Urinary bladder (tissue), 4 donors: ENCODE measurements around the gene ZBTB17. TPM values are rescaled to one million over a fixed set of nuclear protein-coding genes. Genes with fewer than 3 reads are reported as not detected.
A peak's percentile ranks its signal among the peaks of the same experiment; 100 is the strongest.
"Not testable (repeated sequence)": the region's sequence is repeated elsewhere in the genome, so short reads cannot be mapped to it uniquely, and the experiment has no call there.

ENCODE experiments used
- DNase-seq: peaks from one replicate; pipeline ENCODE4 v3.0.0-alpha.2; 2015; ENCODE audit errors: extremely low spot score
- H3K27ac ChIP-seq: one replicate; pipeline ENCODE4 v1.5.1; 2013; ENCODE audit warnings: low read depth, mild to moderate bottlenecking, moderate library complexity
- H3K36me3 ChIP-seq: one replicate; pipeline ENCODE4 v1.6.1; 2013; ENCODE audit warnings: mild to moderate bottlenecking, moderate library complexity; ENCODE audit not compliant: insufficient read depth
- H3K4me1 ChIP-seq: one replicate; pipeline ENCODE4 v1.6.1; 2013; ENCODE audit warnings: mild to moderate bottlenecking, moderate library complexity; ENCODE audit not compliant: insufficient read depth
- H3K4me3 ChIP-seq: one replicate; pipeline ENCODE4 v1.5.1; 2013; ENCODE audit warnings: low read depth, low read length
- WGBS: extraction: QIAGEN DNeasy Blood & Tissue Kit; methylation state at CpG from one replicate; pipeline ENCODE4 v1.1.7; 2013; 5-methylcytosine and 5-hydroxymethylcytosine counted together
- polyA plus RNA-seq: library from polyadenylated mRNA; stranded (reverse); fragments of 200-250 nt; gene quantifications from one replicate; pipeline ENCODE4 v1.2.3, GENCODE V29; 2013
- total RNA-seq: library from RNA; depleted of rRNA; stranded (reverse); fragments of >200 nt; gene quantifications from one replicate; pipeline ENCODE4 v1.2.3, GENCODE V29; 2014
- donor health status: healthy with polysubstance abuse.
- donor health status: healthy.

The ZBTB17 gene
- total and polyA plus RNA-seq, 2 donors: 17.1 to 30.4 TPM

- Histone ChIP-seq H3K4me3 (no peak overlapping the region), H3K4me1 (no peaks in the 10 kb centered on the region), H3K36me3 (no peaks in the 10 kb centered on the region), H3K27ac (no peak overlapping the region)
- WGBS: 94% methylated on average over 11 of the region's 11 CpGs
- no peak for DNase-seq
Measured at GRCh38 chr1:15991427-15992186, 15.7 kb upstream of the ZBTB17 start.

- Histone ChIP-seq H3K36me3 (no peaks in the 10 kb centered on the region), H3K4me3 (no peak overlapping the region), H3K27ac (no peak overlapping the region), H3K4me1 (no peaks in the 10 kb centered on the region)
- no peak for DNase-seq
- WGBS: 67% methylated on average over 9 of the region's 9 CpGs
Measured at GRCh38 chr1:15989776-15990175, 13.9 kb upstream of the ZBTB17 start.

- Histone ChIP-seq H3K27ac (no peak overlapping the region), H3K36me3 (no peaks in the 10 kb centered on the region), H3K4me1 (no peaks in the 10 kb centered on the region), H3K4me3 (no peak overlapping the region)
- no peak for DNase-seq
- WGBS: 84% methylated on average over 13 of the region's 13 CpGs
Measured at GRCh38 chr1:15988856-15989736, 13.2 kb upstream of the ZBTB17 start.

GRCh38 chr1:15985611-15986297, 9.9 kb upstream of the ZBTB17 start:
- 63% methylated on average over 5 of the region's 5 CpGs for WGBS
- DNase-seq: no peak
- Histone ChIP-seq H3K36me3 (no peaks in the 10 kb centered on the region), H3K4me3 (no peak overlapping the region), H3K4me1 (no peaks in the 10 kb centered on the region), H3K27ac (no peak overlapping the region)

GRCh38 chr1:15983275-15983674, 7.4 kb upstream of the ZBTB17 start:
- Histone ChIP-seq H3K27ac (no peak overlapping the region), H3K36me3 (no peaks in the 10 kb centered on the region), H3K4me1 (no peaks in the 10 kb centered on the region), H3K4me3 (no peak overlapping the region)
- 23% methylated on average over 1 of the region's 1 CpG for WGBS
- DNase-seq: no peak

- Histone ChIP-seq H3K27ac (no peak overlapping the region), H3K36me3 (no peaks in the 10 kb centered on the region), H3K4me1 (no peaks in the 10 kb centered on the region), H3K4me3 (no peak overlapping the region)
- no peak for DNase-seq
- 80% methylated on average over 3 of the region's 3 CpGs for WGBS
Measured at GRCh38 chr1:15981679-15982078, 5.8 kb upstream of the ZBTB17 start.

GRCh38 chr1:15977947-15978346, 2.0 kb upstream of the ZBTB17 start:
- H3K4me3 ChIP-seq, DNase-seq, H3K4me1 ChIP-seq, H3K36me3 ChIP-seq, H3K27ac ChIP-seq: not testable (repeated sequence)
- 93% methylated on average over 4 of the region's 4 CpGs for WGBS

GRCh38 chr1:15975358-15975804, 520 bp downstream of the ZBTB17 start:
- no peaks in the 10 kb centered on the region for H3K4me1 ChIP-seq
- no peak overlapping the region for H3K27ac ChIP-seq
- DNase-seq: no peak
- H3K4me3 ChIP-seq: peak overlapping the region; percentile 83
- WGBS: 1% methylated on average over 47 of the region's 47 CpGs
- H3K36me3 ChIP-seq: no peaks in the 10 kb centered on the region

GRCh38 chr1:15974855-15975254, 1.0 kb downstream of the ZBTB17 start:
- DNase-seq: no peak
- H3K4me1 ChIP-seq: no peaks in the 10 kb centered on the region
- peak overlapping the region; percentile 83 for H3K4me3 ChIP-seq
- H3K36me3 ChIP-seq: no peaks in the 10 kb centered on the region
- no peak overlapping the region for H3K27ac ChIP-seq
- 47% methylated on average over 9 of the region's 9 CpGs for WGBS

- Histone ChIP-seq H3K36me3 (peaks cover 2% of the 10 kb centered on the region), H3K4me3 (no peak overlapping the region), H3K27ac (no peak overlapping the region), H3K4me1 (no peaks in the 10 kb centered on the region)
- 94% methylated on average over 4 of the region's 4 CpGs for WGBS
- no peak for DNase-seq
Measured at GRCh38 chr1:15973772-15974171, 2.1 kb downstream of the ZBTB17 start.

- no peak for DNase-seq
- WGBS: 88% methylated on average over 1 of the region's 1 CpG
Measured at GRCh38 chr1:15972409-15972808, 3.5 kb downstream of the ZBTB17 start.

GRCh38 chr1:15970911-15971310, 5.0 kb downstream of the ZBTB17 start:
- no peak for DNase-seq
- Histone ChIP-seq H3K36me3 (peaks cover 2% of the 10 kb centered on the region), H3K4me1 (no peaks in the 10 kb centered on the region), H3K4me3 (no peak overlapping the region), H3K27ac (no peak overlapping the region)

More at GRCh38 chr1:15972409-15972808, 3.5 kb downstream of the ZBTB17 start:
- Histone ChIP-seq H3K27ac (no peak overlapping the region), H3K4me1 (no peaks in the 10 kb centered on the region), H3K36me3 (peaks cover 2% of the 10 kb centered on the region), H3K4me3 (no peak overlapping the region)

GRCh38 chr1:15969321-15969880, 6.5 kb downstream of the ZBTB17 start:
- Histone ChIP-seq H3K4me3 (no peak overlapping the region), H3K36me3 (peaks cover 2% of the 10 kb centered on the region), H3K27ac (no peak overlapping the region), H3K4me1 (no peaks in the 10 kb centered on the region)
- WGBS: 98% methylated on average over 13 of the region's 13 CpGs
- DNase-seq: no peak
